Activated CD4-positive, alpha-beta memory T cell treated with anti-CD3 and anti-CD28 coated beads, Interleukin-2, amount 10 ng/mL, durations not matched to agents 7 days and 5 days (primary cell): Measurements from ENCODE around the gene CCDC40. TPM values are rescaled to one million over a fixed set of nuclear protein-coding genes. Genes with fewer than 3 reads are reported as not detected.
A peak's percentile ranks its signal among the peaks of the same experiment; 100 is the strongest.
"Not testable (repeated sequence)": the region's sequence is repeated elsewhere in the genome, so short reads cannot be mapped to it uniquely, and the experiment has no call there.

Experiments
- CTCF ChIA-PET: fragments of 350-600 bp; sonication (Branson Sonifier 250); formaldehyde crosslinking; loops from one replicate; lab custom pipeline; 2021; ENCODE audit warnings: antibody characterized with exemption, inconsistent platforms; lab: Charles Lee
- POLR2A ChIA-PET: fragments of 350-600 bp; sonication (Branson Sonifier 250); formaldehyde crosslinking; loops from one replicate; lab custom pipeline; 2021; ENCODE audit warnings: antibody characterized with exemption; lab: Charles Lee
- DNase-seq: peaks from one replicate; pipeline ENCODE4 v3.0.0-alpha.2; 2020
- H3K27ac Mint-ChIP-seq: one replicate; pipeline ENCODE4 v1.8.0; 2021; ENCODE audit warnings: mild to moderate bottlenecking, mixed read lengths
- H3K27me3 Mint-ChIP-seq: one replicate; pipeline ENCODE4 v1.8.0; 2021; ENCODE audit warnings: mixed read lengths
- H3K36me3 Mint-ChIP-seq: one replicate; pipeline ENCODE4 v1.8.0; 2021; ENCODE audit warnings: low read depth, mixed read lengths
- H3K4me1 Mint-ChIP-seq: one replicate; pipeline ENCODE4 v1.8.0; 2021; ENCODE audit warnings: mixed read lengths
- H3K4me3 Mint-ChIP-seq: one replicate; pipeline ENCODE4 v1.8.0; 2021; ENCODE audit warnings: mild to moderate bottlenecking, mixed read lengths
- H3K9me3 Mint-ChIP-seq: one replicate; pipeline ENCODE4 v1.8.0; 2021; ENCODE audit warnings: mixed read lengths
- total RNA-seq, 2 experiments: library from RNA; stranded (reverse); gene quantifications; one replicate each; pipeline ENCODE4 v1.2.3, GENCODE V29; 2021

Gene CCDC40
- total RNA-seq, 2 experiments from 2014 or later = not detected

DNA sequence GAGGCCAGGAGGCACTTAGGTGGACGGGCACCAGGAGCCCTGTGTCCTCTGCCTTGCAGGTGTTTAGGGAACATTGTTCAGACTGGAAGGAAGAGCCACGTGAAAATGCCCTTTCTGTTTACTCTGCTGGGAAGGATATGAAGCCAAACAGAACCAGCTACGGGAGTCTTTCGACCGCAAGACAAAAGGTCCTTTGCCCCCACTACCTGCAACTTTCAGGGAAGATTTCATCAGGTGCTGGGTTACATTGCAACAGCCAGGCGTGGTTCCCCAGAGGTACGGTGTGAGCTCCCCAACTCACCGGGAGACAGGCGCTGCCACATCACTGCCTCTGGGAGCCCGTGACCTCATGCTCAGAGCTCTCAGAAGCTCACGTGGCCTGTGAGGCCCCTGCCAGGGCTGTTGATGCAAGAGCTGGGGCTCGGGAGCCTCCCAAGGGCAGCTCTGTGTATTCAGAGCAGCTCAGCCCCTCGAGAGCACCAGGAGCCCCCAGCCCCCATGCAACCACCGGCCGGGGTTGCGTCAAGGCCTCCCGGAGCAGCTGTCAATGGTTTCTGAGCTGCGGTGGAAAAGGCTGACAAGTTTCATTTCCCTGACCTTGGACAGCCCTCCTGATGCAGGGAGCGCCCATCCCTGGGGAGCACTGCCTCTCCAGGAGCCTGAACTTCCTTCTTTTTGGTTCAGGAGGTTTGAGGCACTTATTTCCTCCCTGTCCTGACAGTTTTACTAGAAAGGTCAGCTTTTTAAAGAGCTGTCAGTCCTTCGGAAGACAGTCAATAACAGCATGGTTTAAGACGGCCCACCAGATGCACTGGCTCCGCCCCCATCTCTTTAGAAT lies 42.8 kb upstream of the CCDC40 start:
- peak; percentile 35 for DNase-seq
- POLR2A ChIA-PET = interaction anchor here (0.9 to 1.1 kb wide), 2 partner anchors 155 to 262 kb away, joined by 3 to 4 read pairs; partner anchors contain the start of gene CBX4
- H3K4me1 Mint-ChIP-seq = peaks cover 48% of the 10 kb centered on the region
- CTCF ChIA-PET = interaction anchor here (0.8 to 1.7 kb wide), 7 partner anchors 13 to 248 kb away, joined by 3 to 6 read pairs (median 4); partner anchors contain the start of genes CBX4 and GAA
- H3K9me3 Mint-ChIP-seq = no peaks in the 10 kb centered on the region
- H3K27me3 Mint-ChIP-seq = peaks cover 7% of the 10 kb centered on the region
- no peaks in the 10 kb centered on the region for H3K36me3 Mint-ChIP-seq
- H3K27ac Mint-ChIP-seq = no peak overlapping the region
- no peak overlapping the region for H3K4me3 Mint-ChIP-seq

DNA sequence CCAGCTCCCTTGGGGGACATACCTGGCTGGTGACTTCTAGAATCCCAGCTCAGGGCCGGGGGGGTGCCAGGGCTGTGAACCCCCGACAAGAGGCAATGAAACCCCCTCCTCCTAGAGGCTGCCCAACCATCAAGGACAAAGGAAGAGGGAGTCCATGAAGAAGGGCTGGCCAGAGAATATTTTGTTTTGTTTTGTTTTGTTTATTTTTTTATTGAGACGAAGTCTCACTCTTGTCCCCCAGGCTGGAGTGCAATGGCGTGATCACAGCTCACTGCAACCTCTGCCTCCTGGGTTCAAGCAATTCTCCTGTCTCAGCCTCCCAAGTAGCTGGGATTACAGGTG lies 42.2 kb upstream of the CCDC40 start:
- not testable (repeated sequence) for H3K27ac Mint-ChIP-seq, H3K36me3 Mint-ChIP-seq, H3K4me3 Mint-ChIP-seq, DNase-seq, H3K27me3 Mint-ChIP-seq, H3K9me3 Mint-ChIP-seq
- CTCF ChIA-PET = interaction anchor here (0.8 to 1.7 kb wide), 7 partner anchors 12 to 248 kb away, joined by 3 to 6 read pairs (median 4); partner anchors contain the start of genes CBX4 and GAA
- POLR2A ChIA-PET = interaction anchor here (0.9 to 1.1 kb wide), 2 partner anchors 155 to 261 kb away, joined by 3 to 4 read pairs; partner anchors contain the start of gene CBX4
- H3K4me1 Mint-ChIP-seq = peaks cover 50% of the 10 kb centered on the region

DNA sequence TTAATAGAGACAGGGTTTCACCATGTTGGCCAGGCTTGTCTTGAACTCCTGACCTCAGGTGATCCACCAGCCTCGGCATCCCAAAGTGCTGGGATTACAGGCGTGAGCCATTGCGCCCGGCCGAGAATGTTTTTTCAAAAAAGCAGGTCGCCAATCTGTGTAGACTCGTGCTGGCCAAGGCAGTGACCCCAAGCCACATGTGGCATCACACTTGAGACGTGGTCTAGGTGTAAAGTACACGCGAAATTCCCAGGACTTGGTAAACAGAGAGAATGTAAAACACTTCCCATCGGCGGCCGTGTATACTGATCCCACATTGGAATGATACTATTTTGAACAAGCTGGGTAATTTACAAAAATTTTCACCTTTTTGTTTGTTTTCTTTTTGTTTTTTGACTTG lies 41.8 kb upstream of the CCDC40 start:
- Mint-ChIP-seq H3K27me3 (peaks cover 4% of the 10 kb centered on the region), H3K4me3 (no peak overlapping the region), H3K36me3 (no peaks in the 10 kb centered on the region), H3K4me1 (peaks cover 51% of the 10 kb centered on the region), H3K27ac (no peak overlapping the region), H3K9me3 (no peaks in the 10 kb centered on the region)
- POLR2A ChIA-PET = interaction anchor here (0.9 to 1.1 kb wide), 2 partner anchors 156 to 261 kb away, joined by 3 to 4 read pairs; partner anchors contain the start of gene CBX4
- DNase-seq = no peak
- CTCF ChIA-PET = interaction anchor here (1.4 to 1.7 kb wide), 3 partner anchors 14 to 249 kb away, joined by 3 to 6 read pairs (median 4); partner anchors contain the start of gene GAA

DNA sequence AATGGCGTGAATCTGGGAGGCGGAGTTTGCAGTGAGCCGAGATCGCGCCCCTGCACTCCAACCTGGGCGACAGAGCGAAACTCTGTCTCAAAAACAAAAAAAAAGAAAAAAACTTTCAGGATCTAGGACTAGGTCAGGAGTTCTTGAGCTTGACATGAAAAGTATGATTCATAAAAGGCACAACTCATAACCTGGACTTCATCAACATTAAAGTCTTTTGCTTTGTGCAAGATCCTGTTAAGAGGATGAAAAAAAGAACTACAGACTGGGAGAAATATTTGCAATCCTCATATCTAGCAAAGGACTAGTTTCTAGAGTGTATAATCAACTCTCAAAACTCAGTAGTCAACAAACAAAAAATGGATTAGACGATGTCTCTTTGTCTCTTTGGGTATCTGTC lies 40.7 kb upstream of the CCDC40 start:
- Mint-ChIP-seq H3K27me3 (peaks cover 4% of the 10 kb centered on the region), H3K27ac (no peak overlapping the region), H3K36me3 (no peaks in the 10 kb centered on the region), H3K4me1 (peaks cover 53% of the 10 kb centered on the region), H3K4me3 (no peak overlapping the region), H3K9me3 (no peaks in the 10 kb centered on the region)
- CTCF ChIA-PET = no interaction called here
- POLR2A ChIA-PET = no interaction called here
- DNase-seq = no peak

DNA sequence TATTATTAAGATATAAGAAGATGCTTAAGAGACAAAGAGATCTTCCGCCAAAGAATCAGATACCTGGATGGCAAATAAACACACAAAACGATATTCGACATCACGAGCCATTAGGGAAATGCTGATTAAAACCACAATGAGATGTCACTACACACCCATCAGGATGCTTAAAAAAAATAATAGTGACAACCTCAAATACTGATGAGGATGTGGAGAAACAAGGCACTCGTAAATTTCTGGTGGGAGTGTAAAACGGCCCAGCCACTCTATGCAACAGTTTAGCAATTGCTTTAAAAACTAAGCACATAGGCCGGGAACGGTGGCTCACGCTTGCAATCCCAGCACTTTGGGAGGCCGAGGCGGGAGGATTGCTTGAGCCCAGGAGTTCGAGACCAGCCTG lies 40.2 kb upstream of the CCDC40 start:
- POLR2A ChIA-PET = interaction anchor here (0.6 to 1.2 kb wide), 5 partner anchors 12 to 268 kb away, joined by 3 to 7 read pairs (median 4); partner anchors contain the start of genes CBX4, CBX8 and GAA
- Mint-ChIP-seq H3K27me3 (peaks cover 4% of the 10 kb centered on the region), H3K9me3 (no peaks in the 10 kb centered on the region), H3K36me3 (no peaks in the 10 kb centered on the region), H3K4me1 (peaks cover 52% of the 10 kb centered on the region), H3K4me3 (no peak overlapping the region), H3K27ac (peak overlapping the region; percentile 93)
- DNase-seq = no peak
- CTCF ChIA-PET = interaction anchor here (0.8 to 2.9 kb wide), 6 partner anchors 11 to 250 kb away, joined by 3 to 34 read pairs (median 3); partner anchors contain the start of gene GAA

DNA sequence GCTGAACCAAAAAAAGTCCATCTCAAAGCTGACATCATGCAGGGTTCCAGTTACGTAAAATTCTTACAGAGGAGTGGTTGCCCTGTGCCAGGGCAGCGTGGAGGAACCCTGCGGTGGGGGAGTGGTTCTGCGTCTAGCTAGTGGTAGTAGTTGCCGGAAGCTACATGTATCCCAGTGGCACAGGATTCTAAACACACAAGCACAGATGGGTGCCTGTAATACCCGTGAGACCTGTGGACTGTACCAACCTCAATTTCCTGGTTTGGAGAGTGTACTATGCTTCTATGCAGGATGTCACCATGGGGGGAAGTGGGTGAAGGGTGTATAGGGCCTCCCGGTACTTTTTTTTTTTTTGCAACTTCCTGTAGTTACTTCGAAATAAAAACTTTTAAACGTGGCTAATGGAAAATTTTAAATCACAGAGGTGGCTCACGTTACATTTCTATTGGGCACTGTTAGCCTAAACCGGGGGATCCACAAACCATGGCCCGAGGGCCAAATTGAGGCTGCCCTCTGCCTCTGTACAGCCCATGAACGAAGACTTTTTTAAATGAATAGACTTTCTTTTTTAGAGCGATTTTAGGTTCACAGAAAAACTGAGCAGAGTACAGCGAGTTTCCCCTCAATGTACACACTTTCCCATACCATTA lies 39.3 kb upstream of the CCDC40 start:
- POLR2A ChIA-PET = interaction anchor here (0.6 to 1.2 kb wide), 6 partner anchors 11 to 267 kb away, joined by 3 to 7 read pairs (median 4); partner anchors contain the start of genes CBX4, CBX8 and GAA
- Mint-ChIP-seq H3K4me1 (peaks cover 51% of the 10 kb centered on the region), H3K27ac (peak overlapping the region; percentile 93)

DNA sequence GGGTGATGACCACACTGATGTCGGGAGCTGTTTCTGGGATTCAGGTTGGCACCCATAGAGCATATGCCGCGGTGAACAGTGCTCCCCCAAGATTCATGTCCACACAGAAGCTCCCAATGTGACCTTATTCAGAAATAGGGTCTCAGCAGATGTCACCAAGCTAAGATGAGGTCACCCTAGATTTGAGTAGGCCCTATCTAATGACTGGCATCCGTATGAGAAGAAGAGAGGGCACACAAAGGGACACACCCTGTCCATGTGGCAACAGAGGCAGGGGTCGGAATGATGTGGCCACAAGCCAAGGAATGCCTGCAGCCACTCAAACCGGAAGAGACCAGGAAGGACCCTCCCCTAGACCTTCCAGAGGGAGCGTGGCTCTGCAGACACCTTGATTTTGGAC lies 36.3 kb upstream of the CCDC40 start:
- Mint-ChIP-seq H3K4me3 (no peak overlapping the region), H3K9me3 (no peaks in the 10 kb centered on the region), H3K4me1 (peaks cover 35% of the 10 kb centered on the region), H3K36me3 (no peaks in the 10 kb centered on the region), H3K27ac (no peak overlapping the region), H3K27me3 (no peaks in the 10 kb centered on the region)
- ChIA-PET POLR2A (no interaction called here), CTCF (interaction anchor here (1.2 kb wide), 1 partner anchor 8 kb away, joined by 9 read pairs; no protein-coding TSS in a partner anchor)
- no peak for DNase-seq

More for the DNA sequence above, 39.3 kb upstream of the CCDC40 start:
- Mint-ChIP-seq H3K4me3 (peak overlapping the region; percentile 46), H3K27me3 (peaks cover 4% of the 10 kb centered on the region), H3K9me3 (no peaks in the 10 kb centered on the region), H3K36me3 (no peaks in the 10 kb centered on the region)
- CTCF ChIA-PET = interaction anchor here (0.8 to 2.9 kb wide), 7 partner anchors 10 to 255 kb away, joined by 3 to 34 read pairs (median 3); partner anchors contain the start of gene GAA
- DNase-seq = peak; percentile 88

DNA sequence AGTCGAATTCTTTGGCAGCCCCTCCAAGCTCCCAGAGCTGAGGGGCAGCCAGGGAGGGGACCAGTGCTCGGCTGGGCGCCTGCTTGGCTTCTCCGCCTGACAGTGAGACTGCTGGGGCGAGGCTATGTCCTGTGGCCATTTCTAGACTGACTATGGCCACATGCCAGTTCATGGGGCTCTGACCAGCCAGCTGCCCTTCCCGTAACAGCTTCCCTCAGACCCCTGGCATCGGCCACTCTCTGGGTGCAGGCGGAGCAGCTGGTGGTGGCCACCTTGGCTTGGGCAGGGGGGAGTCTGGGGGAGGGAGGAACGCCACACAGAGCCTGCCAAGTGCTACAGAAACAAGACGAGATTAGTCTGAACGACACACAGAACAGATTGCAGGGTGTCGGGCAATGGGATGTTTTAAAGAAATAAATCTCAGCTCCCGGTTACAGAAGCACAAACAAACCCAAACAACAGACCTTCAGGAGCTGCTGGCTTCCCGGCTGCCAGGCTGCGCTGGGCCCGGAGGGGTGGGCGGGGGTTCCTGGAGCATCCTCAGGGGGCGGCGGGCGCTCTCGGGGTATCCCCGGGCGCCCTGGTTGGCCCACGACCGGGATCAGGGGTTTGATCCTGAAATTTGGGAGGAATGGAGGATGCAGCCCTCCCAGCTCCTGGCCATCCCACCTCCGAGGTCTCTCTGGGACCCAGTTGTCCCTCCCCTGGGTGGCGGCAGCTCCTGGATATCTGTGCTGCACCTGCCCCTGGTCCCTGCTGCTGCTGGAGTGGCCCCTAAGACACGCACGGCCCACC lies 35.3 kb upstream of the CCDC40 start:
- Mint-ChIP-seq H3K4me3 (no peak overlapping the region), H3K27ac (no peak overlapping the region), H3K9me3 (no peaks in the 10 kb centered on the region), H3K36me3 (no peaks in the 10 kb centered on the region), H3K27me3 (no peaks in the 10 kb centered on the region), H3K4me1 (peaks cover 29% of the 10 kb centered on the region)
- no peak for DNase-seq
- ChIA-PET POLR2A (no interaction called here), CTCF (interaction anchor here (1.1 kb wide), 1 partner anchor 260 kb away, joined by 3 read pairs; no protein-coding TSS in a partner anchor)

DNA sequence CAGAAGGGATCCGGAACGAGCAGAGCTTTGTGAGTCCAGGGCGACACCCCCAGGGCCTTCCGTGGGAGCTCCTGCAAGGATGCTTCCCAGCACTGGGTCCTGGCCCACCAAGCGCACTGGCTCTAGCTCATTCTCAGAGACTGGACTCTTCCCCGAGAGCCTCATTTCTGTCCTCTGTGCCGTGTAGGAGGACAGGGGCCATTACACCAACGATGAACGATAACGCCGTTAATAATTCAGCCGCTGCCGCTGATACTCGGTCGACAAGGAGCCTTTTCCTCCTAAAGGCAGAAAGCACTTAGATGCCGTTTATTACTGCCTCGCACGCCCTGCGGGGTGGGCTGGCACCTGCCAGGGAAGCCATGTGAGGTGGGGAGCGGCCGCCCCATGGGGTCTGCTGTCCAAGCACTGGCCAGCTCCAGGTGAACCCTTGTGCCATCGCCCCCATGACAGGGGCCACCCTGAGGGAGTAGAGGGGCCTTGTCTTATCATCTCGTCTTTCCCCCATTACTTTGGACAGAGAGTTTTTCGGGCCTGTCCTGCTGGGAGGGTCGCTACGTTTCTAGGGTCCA lies 34.3 kb upstream of the CCDC40 start:
- ChIA-PET POLR2A (no interaction called here), CTCF (no interaction called here)
- peaks cover 19% of the 10 kb centered on the region for H3K4me1 Mint-ChIP-seq
- H3K27me3 Mint-ChIP-seq = no peaks in the 10 kb centered on the region
- no peak overlapping the region for H3K27ac Mint-ChIP-seq
- no peaks in the 10 kb centered on the region for H3K9me3 Mint-ChIP-seq
- DNase-seq = no peak
- no peak overlapping the region for H3K4me3 Mint-ChIP-seq
- no peaks in the 10 kb centered on the region for H3K36me3 Mint-ChIP-seq

DNA sequence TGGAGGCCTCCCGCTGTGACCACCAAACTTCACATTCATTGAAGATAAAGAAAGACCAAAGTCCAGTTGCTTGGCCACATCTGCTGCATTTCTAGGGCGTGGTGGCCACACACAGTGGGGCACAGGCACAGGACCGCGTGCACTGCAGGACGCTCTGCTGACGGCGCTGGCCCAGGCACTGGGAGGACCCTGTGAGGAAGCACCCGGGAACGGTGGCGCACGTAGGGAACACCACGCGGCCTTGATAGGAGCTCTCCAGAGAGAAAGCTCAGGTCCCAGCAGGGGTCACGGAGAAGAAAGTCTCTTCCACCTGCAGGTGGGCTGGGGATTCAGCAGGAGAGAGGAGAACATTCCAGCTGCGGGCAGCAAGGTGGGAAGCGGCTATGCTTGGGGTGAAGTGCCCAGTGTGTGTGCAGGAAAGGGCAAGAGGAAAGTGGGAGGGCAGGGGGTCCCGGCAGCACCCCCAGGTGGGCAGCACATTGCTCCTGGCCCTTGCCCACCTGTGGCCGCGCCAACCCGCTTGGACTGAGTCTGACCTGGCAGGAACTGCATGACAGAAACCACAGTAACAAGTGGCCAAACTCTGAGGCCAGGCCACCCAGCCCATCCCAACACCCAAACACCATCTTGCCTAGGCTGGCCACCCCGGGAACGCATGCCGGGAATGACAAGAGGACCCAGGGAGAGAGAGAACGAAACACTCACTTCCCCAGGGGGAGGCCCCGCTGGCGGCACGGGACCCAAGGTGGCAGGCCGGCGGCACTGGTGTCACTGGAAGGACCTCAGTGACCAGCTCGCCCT lies 33.6 kb upstream of the CCDC40 start:
- peaks cover 11% of the 10 kb centered on the region for H3K4me1 Mint-ChIP-seq
- no peaks in the 10 kb centered on the region for H3K9me3 Mint-ChIP-seq
- ChIA-PET POLR2A (no interaction called here), CTCF (interaction anchor here (0.8 kb wide), 1 partner anchor 30 kb away, joined by 3 read pairs; no protein-coding TSS in a partner anchor)
- H3K27me3 Mint-ChIP-seq = no peaks in the 10 kb centered on the region
- H3K27ac Mint-ChIP-seq = no peak overlapping the region
- DNase-seq = no peak
- H3K36me3 Mint-ChIP-seq = no peaks in the 10 kb centered on the region
- H3K4me3 Mint-ChIP-seq = no peak overlapping the region

DNA sequence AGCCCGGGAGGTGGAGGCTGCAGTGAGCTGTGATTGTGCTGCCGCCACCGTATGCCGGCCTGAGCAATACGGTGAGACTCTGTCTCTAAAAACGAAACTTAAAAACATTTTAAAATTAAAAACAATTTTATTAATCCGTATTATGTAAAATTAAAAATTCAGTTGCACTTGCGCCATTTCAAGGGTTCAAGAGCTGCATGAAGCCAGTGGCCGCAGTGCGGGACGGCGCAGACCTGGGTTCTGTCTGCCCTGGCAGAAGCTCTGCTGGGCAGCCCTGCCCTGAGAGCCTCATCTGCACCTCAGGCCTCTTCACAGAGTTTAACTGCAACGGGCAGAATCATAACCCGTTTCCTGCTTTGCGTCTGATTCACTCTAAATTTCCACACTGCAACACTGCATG lies 32.5 kb upstream of the CCDC40 start:
- peaks cover 7% of the 10 kb centered on the region for H3K4me1 Mint-ChIP-seq
- DNase-seq = no peak
- no peaks in the 10 kb centered on the region for H3K36me3 Mint-ChIP-seq
- CTCF ChIA-PET = interaction anchor here (2.0 to 3.1 kb wide), 2 partner anchors 26 to 97 kb away, joined by 5 to 10 read pairs; partner anchors contain the start of gene GAA
- no peaks in the 10 kb centered on the region for H3K27me3 Mint-ChIP-seq
- H3K9me3 Mint-ChIP-seq = no peaks in the 10 kb centered on the region
- POLR2A ChIA-PET = no interaction called here
- H3K27ac Mint-ChIP-seq = no peak overlapping the region
- H3K4me3 Mint-ChIP-seq = no peak overlapping the region
